Kidney (tissue), 14 donors: Measurements from ENCODE around the gene SAT1. TPM values are rescaled to one million over a fixed set of nuclear protein-coding genes. Genes with fewer than 3 reads are reported as not detected.
A peak's percentile ranks its signal among the peaks of the same experiment; 100 is the strongest.

Experiments
- DNase-seq, 5 donors: peaks; one replicate each; pipeline ENCODE4 v3.0.0-alpha.2; 2013 to 2020
- FAIRE-seq: peaks from 2 replicates; lab custom pipeline; 2012; peaks lifted over from hg19 to GRCh38; lab: Jason Lieb, UNC
- H3K27ac ChIP-seq, 2 donors: one replicate each; pipeline ENCODE4 v1.7.0; 2013; ENCODE audit warnings: low read depth in 2 of 2, low read length in 2 of 2, inconsistent platforms in 1 of 2
- H3K27me3 ChIP-seq: one replicate; pipeline ENCODE4 v1.7.1; 2013; ENCODE audit warnings: low read length, inconsistent platforms; ENCODE audit not compliant: control insufficient read depth, insufficient read depth
- H3K36me3 ChIP-seq, 3 donors: one replicate each; pipeline versions ENCODE4 v1.7.0 to v1.7.1; 2013; ENCODE audit warnings: low read length in 3 of 3, control low read depth in 1 of 3, inconsistent platforms in 1 of 3; ENCODE audit not compliant: insufficient read depth in 3 of 3, control insufficient read depth in 2 of 3
- H3K4me1 ChIP-seq, 3 donors: one replicate each; pipeline versions ENCODE4 v1.7.0 to v1.7.1; 2013; ENCODE audit warnings: low read length in 3 of 3, inconsistent platforms in 1 of 3, low read depth in 1 of 3; ENCODE audit not compliant: control insufficient read depth in 2 of 3, insufficient read depth in 2 of 3
- H3K4me3 ChIP-seq, 3 donors: one replicate each; pipeline versions ENCODE4 v1.7.0 to v1.8.1; 2013; ENCODE audit warnings: low read length in 3 of 3, control low read depth in 1 of 3, inconsistent platforms in 1 of 3
- H3K9ac ChIP-seq, 3 donors: one replicate each; pipeline versions ENCODE4 v1.7.0 to v1.7.1; 2013; ENCODE audit warnings: low read length in 3 of 3, control low read depth in 1 of 3, inconsistent platforms in 1 of 3
- H3K9me3 ChIP-seq, 3 donors: one replicate each; pipeline versions ENCODE4 v1.7.0 to v1.7.1; 2013; ENCODE audit warnings: low read length in 3 of 3, control low read depth in 1 of 3, inconsistent platforms in 1 of 3; ENCODE audit not compliant: control insufficient read depth in 2 of 3, insufficient read depth in 1 of 3
- intact Hi-C: fragments of 100-400 bp; cut with DNase I; formaldehyde crosslinking; loops from one replicate; pipeline ENCODE4 v1.11.1; 2022
- polyA plus RNA-seq: library from polyadenylated mRNA; stranded (reverse); fragments of 350-450 nt; fragmentation: Illumina TruSeq; extraction: RNeasy Lipid Tissue Mini Kit (QIAGEN cat#74804); gene quantifications from one replicate; pipeline ENCODE4 v1.2.3, GENCODE V29; 2014; ENCODE audit warnings: low read depth, low replicate concordance; ENCODE audit not compliant: insufficient read depth
- total RNA-seq: library from RNA; stranded (reverse); fragmentation: NEBNext Ultra II Directional; extraction: Animal tissue kit (Norgen Biotek cat#: 25700); gene quantifications from one replicate; pipeline ENCODE4 v1.2.1, GENCODE V29; 2021
- TF ChIP-seq, protein P1 (sequence below): IDR thresholded peaks from 3 replicates; pipeline ENCODE4 v1.5.1; 2012; ENCODE audit warnings: mild to moderate bottlenecking, moderate library complexity, borderline replicate concordance; ENCODE audit not compliant: insufficient read depth; ENCODE audit errors: extremely low read depth
- donor health status: control.
- donor health status: control.
- donor health status: control.
- donor health status: control.
- donor health status: control.
- donor health status: DM: yes; HTN: yes; CAD: no.
- donor health status: Normal renal cell carcinoma (clear cell type).

SAT1 gene
- total and polyA plus RNA-seq, 2 donors from 2014 or later = 417 to 574 TPM

DNA sequence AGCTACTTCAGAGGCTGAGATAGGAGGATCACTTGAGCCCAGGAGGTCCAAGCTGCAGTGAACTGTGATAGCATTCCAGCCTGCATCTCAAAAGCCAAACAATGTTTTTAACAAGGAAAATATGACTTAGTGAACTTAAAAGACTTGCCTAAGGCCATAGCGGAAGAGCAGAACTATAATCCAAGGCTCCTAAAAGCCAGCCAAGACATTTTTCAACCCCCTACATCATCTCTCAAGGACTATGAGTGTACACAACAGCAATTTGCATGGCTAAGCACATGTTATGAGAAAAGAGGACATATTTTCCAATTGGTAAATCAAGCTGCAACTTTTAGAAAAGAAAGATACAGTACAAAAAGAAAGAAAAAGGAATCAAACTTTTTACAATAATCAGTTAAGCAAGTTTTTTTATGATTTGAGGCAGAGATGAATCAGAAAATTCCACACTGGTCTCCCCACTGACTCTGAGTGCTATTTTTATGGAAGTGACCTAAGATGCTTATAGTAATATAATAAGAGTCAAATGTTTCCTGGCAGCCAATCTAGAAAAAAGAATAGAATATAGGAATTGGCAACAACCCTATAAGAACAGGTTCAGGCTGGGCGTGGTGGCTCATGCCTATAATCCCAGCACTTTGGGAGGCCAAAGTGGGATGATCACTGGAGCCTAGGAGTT is 30.1 kb upstream of the SAT1 start:
- TF ChIP-seq, protein P1, sequence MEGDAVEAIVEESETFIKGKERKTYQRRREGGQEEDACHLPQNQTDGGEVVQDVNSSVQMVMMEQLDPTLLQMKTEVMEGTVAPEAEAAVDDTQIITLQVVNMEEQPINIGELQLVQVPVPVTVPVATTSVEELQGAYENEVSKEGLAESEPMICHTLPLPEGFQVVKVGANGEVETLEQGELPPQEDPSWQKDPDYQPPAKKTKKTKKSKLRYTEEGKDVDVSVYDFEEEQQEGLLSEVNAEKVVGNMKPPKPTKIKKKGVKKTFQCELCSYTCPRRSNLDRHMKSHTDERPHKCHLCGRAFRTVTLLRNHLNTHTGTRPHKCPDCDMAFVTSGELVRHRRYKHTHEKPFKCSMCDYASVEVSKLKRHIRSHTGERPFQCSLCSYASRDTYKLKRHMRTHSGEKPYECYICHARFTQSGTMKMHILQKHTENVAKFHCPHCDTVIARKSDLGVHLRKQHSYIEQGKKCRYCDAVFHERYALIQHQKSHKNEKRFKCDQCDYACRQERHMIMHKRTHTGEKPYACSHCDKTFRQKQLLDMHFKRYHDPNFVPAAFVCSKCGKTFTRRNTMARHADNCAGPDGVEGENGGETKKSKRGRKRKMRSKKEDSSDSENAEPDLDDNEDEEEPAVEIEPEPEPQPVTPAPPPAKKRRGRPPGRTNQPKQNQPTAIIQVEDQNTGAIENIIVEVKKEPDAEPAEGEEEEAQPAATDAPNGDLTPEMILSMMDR = no peak
- DNase-seq (no peak), FAIRE-seq (peak; percentile 47)
- Histone ChIP-seq H3K9ac (no peak overlapping the region), H3K36me3 (no peaks in the 10 kb centered on the region), H3K27ac (no peak overlapping the region), H3K27me3 (no peaks in the 10 kb centered on the region), H3K9me3 (no peaks in the 10 kb centered on the region), H3K4me3 (no peak overlapping the region), H3K4me1 (no peaks in the 10 kb centered on the region)
- intact Hi-C loops = no loop called here

DNA sequence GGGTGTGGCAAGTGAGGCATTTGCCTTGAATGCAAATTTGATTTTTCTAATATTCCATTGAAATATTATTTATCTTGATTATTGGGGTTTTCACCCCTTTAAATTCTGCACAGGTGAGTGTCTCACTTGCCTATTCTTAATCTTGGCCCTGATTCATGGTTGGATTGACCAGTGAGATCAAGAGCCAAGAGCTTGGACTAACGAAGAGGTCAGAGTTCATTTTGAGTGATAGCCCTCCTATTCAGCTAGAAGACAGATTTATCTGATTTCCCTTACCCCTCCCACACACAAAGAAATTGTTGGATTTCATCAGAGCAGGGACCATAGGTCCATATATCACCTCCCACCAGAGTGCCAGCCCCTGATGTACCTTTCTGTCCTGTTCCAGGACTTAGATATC is 28.3 kb upstream of the SAT1 start:
- TF ChIP-seq, protein P1 = no peak
- no peaks in the 10 kb centered on the region for H3K4me1 ChIP-seq
- intact Hi-C loops = no loop called here
- H3K27ac ChIP-seq = no peak overlapping the region
- no peaks in the 10 kb centered on the region for H3K36me3 ChIP-seq
- H3K9ac ChIP-seq = no peak overlapping the region
- DNase-seq (no peak), FAIRE-seq (no peak)
- H3K9me3 ChIP-seq = no peaks in the 10 kb centered on the region
- H3K4me3 ChIP-seq = no peak overlapping the region
- H3K27me3 ChIP-seq = no peaks in the 10 kb centered on the region

DNA sequence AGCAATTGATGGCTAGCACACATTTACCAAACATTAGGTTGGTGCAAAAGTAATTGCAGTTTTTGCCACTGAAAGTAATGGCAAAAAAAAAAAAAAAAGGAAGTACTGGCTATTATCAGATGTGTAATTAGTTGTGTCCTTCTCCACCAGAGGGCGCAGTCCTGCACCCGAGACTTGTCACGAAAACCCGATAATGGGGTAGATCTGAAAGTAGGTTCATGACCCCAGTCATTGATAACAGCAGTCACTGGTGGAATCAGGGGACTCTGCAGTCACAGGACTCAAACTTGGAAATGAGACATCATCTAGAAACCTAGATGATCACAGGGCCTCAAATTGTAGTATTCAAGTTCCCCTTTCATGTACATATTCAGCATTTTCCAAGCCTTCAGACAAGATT is 26.8 kb upstream of the SAT1 start:
- TF ChIP-seq, protein P1 = peak; percentile 37
- Histone ChIP-seq H3K27me3 (no peaks in the 10 kb centered on the region), H3K9me3 (no peaks in the 10 kb centered on the region), H3K27ac (no peak overlapping the region), H3K9ac (no peak overlapping the region), H3K4me1 (no peaks in the 10 kb centered on the region), H3K36me3 (no peaks in the 10 kb centered on the region), H3K4me3 (no peak overlapping the region)
- FAIRE-seq (no peak), DNase-seq (peak in 3 of 5 donors; percentile 40 to 64 (median 41))
- intact Hi-C loops = no loop called here

DNA sequence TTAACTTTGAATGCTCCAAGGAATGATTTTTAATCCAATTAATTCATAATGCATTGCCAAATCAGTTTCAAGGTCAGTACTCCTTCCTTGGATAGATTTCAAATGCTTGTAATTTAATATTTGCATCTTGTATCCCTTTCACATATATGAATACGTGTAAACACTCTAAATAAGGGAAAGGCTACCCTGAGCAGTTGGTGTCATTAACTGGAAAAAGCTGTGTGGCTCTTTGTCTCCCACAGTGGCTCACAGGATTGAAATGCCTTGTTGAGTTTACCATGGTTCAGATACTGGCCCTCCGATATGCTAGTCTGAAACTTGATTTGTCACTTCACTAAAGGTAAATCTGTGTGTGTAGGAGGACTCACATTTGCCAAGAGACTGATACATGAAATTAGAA is 23.2 kb upstream of the SAT1 start:
- no peak for FAIRE-seq
- Histone ChIP-seq H3K36me3 (no peaks in the 10 kb centered on the region), H3K9me3 (no peaks in the 10 kb centered on the region), H3K27me3 (no peaks in the 10 kb centered on the region), H3K27ac (no peak overlapping the region), H3K4me3 (no peak overlapping the region), H3K4me1 (peaks cover 0 to 2% (median 0%) of the 10 kb centered on the region in 3 donors), H3K9ac (no peak overlapping the region)
- TF ChIP-seq, protein P1 = no peak
- no peak for DNase-seq
- intact Hi-C loops = no loop called here
